Spleen (tissue), 7 donors: ENCODE data around the gene SH3BGR.

Experiments
- CTCF ChIP-seq, 11 experiments: fragments of 200-600 bp in 7 of 11; fragments of 450-650 bp in 4 of 11; sonication (generic) in 4 of 11; IDR thresholded peaks in 8 of 11; conservative IDR thresholded peaks in 3 of 11; 1 replicate in 7 of 11; 2 replicates in 4 of 11; pipeline versions ENCODE4 v1.4.0 to v1.8.0; 2016 to 2021; ENCODE audit warnings: antibody characterized with exemption in 11 of 11, inconsistent platforms in 4 of 11, mild to moderate bottlenecking in 1 of 11
- POLR2A ChIP-seq, 3 donors: fragments of 450-650 bp; IDR thresholded peaks; one replicate each; pipeline ENCODE4 v1.5.1; 2017; ENCODE audit warnings: antibody characterized with exemption in 3 of 3, mild to moderate bottlenecking in 1 of 3
- POLR2AphosphoS5 ChIP-seq, 3 donors: sonication (generic); formaldehyde crosslinking; IDR thresholded peaks; one replicate each; pipeline ENCODE4 v1.5.1; 2017; ENCODE audit warnings: antibody characterized with exemption in 3 of 3
- donor health status: DM: no; HTN: no; CAD: no; lungs with moderate emphysema.
- donor health status: DM: no; HTN: no; CAD: no.
- donor health status: DM: no; HTN: no; CAD: no.

- TF ChIP-seq POLR2AphosphoS5 (IDR thresholded peaks at IDR 0.05) (no peak), CTCF (IDR thresholded peaks at IDR 0.05 in 8 of 11, conservative IDR thresholded peaks at IDR 0.05 in 3 of 11) (no peak), POLR2A (IDR thresholded peaks at IDR 0.05) (no peak)
Observed at GRCh38 chr21:39523915-39524314, 72.1 kb downstream of the SH3BGR start.
